ENCODE measurements around the gene TRAPPC6A. TPM values are rescaled to one million over a fixed set of nuclear protein-coding genes. Genes with fewer than 3 reads are reported as not detected.

TRAPPC6A gene
- total and polyA plus RNA-seq, 2 of the 13 experiments (the other 11 are each of a cell fraction or from before 2014, with no cell fraction given) = 6.5 to 21.0 TPM

- TF ChIP-seq PLRG1 (conservative IDR thresholded peaks at IDR 0.05) (no peak), SP5 (CRISPR knock-in tag; IDR thresholded peaks at IDR 0.05; ENCODE audit: borderline replicate concordance, low read depth) (no peak; the same call in 1 of the 2 replicates), DR1 (CRISPR knock-in tag; IDR thresholded peaks at IDR 0.05) (no peak), HINFP (CRISPR knock-in tag; IDR thresholded peaks at IDR 0.05; ENCODE audit: low read depth) (no peak), PAXIP1 (CRISPR knock-in tag; conservative IDR thresholded peaks at IDR 0.05) (no peak), ZFP36L1 (CRISPR knock-in tag; IDR thresholded peaks at IDR 0.05) (no peak), CEBPG (CRISPR knock-in tag; IDR thresholded peaks at IDR 0.05) (0 out of 2 replicates have a peak, but pooled peaks have one; percentile 12), ZNF253 (CRISPR knock-in tag; IDR thresholded peaks at IDR 0.05; ENCODE audit: borderline replicate concordance) (no peak), ZNF781 (CRISPR knock-in tag; IDR thresholded peaks at IDR 0.05; ENCODE audit: borderline replicate concordance, not compliant biosample characterization) (no peak), ELF4 (CRISPR knock-in tag; IDR thresholded peaks at IDR 0.05; ENCODE audit: borderline replicate concordance) (no peak), SPEN (CRISPR knock-in tag; IDR thresholded peaks at IDR 0.05; ENCODE audit: low read depth) (no peak), ZBTB21 (CRISPR knock-in tag; IDR thresholded peaks at IDR 0.05) (no peak), SALL2 (CRISPR knock-in tag; IDR thresholded peaks at IDR 0.05) (no peak), ZNF782 (CRISPR knock-in tag; IDR thresholded peaks at IDR 0.05; ENCODE audit: borderline replicate concordance) (no peak), ZBTB37 (CRISPR knock-in tag; IDR thresholded peaks at IDR 0.05) (no peak), SMYD3 (CRISPR knock-in tag; IDR thresholded peaks at IDR 0.05) (no peak), BCLAF1 (IDR thresholded peaks at IDR 0.05) (no peak), ZNF138 (CRISPR knock-in tag; IDR thresholded peaks at IDR 0.05; ENCODE audit: low read depth) (no peak), GPBP1L1 (CRISPR knock-in tag; IDR thresholded peaks at IDR 0.05) (no peak), ARNT (IDR thresholded peaks at IDR 0.05) (no peak)
Measured at GRCh38 chr19:45168767-45169351, 9.2 kb downstream of the TRAPPC6A start (continued).

Measured in HepG2 (cell line).